GM21576 (cell line): ENCODE data around the gene DNAJC5.
"Not testable (repeated sequence)": the region's sequence is repeated elsewhere in the genome, so short reads cannot be mapped to it uniquely, and the experiment has no call there.

Experiments used
- ATAC-seq: cut with Tn5 transposase; IDR thresholded peaks from one replicate; pipeline ENCODE4 v1.9.1; 2021; ENCODE audit warnings: mild to moderate bottlenecking, moderate library complexity; ENCODE audit not compliant: unreplicated experiment

DNAJC5 gene

DNA sequence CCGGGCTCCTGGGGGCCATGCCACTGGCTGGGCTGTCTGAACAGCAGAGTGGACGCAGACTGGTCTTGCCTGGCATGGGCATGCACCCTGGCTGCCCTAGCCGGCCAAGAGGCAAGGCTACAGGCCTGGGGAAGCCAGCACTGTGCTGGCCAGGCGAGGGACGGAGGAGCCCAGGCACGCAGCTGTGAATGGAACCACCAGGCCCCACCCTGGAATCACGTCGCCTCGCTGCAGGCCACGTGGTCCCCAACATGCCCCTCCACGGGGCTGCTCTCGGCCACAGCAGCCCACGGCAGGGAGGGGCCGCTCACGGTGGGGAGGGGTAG lies 57.2 kb downstream of the DNAJC5 start:
- no peak for ATAC-seq

DNA sequence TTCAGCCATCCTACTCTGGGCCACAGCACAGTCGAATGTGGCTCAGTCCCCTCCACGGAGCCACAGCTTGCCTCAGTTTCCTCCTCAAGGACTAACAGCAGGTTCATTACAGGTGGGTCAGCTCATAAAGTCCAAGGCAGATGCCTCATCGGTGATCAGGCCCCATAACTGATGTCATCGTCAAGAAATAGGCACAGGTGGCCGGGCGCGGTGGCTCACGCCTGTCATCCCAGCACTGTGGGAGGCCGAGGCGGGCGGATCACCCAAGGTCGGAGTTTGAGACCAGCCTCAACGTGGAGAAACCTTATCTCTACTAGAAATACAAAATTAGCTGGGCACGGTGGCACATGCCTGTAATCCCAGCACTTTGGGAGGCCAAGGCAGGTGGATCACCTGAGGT lies 57.8 kb downstream of the DNAJC5 start:
- ATAC-seq = no peak

DNA sequence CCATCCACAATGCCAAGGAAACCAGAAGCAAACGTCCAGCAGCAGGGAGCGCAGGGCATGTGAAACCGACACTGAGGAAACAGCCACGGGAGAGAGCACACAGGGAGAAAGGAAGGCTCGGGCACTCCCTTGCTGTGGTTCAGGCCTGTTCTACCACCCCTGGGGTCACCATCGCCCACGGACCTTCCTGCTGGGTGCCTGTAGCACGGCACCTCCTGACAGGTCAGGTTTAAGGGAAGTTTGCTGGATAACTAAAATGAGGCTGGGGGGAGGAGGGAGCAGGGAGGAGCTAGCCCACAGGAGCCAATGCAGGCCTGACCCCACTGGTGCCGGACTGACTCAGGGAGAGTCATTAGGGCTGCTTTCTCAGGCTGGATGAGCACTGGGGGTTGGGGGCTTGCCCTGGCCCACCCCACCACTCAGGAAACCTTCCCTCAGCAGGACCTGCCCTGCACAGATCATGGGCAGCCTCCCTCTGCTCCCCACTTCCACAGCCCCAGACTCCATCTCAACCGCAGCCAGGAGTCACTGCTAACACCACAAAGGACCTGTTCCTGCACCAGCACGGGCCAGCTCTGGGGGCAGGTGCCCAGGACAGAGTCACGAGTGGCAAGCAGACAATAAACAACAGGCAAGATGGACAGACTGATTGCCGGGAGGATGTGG lies 59.0 kb downstream of the DNAJC5 start:
- ATAC-seq = no peak

DNA sequence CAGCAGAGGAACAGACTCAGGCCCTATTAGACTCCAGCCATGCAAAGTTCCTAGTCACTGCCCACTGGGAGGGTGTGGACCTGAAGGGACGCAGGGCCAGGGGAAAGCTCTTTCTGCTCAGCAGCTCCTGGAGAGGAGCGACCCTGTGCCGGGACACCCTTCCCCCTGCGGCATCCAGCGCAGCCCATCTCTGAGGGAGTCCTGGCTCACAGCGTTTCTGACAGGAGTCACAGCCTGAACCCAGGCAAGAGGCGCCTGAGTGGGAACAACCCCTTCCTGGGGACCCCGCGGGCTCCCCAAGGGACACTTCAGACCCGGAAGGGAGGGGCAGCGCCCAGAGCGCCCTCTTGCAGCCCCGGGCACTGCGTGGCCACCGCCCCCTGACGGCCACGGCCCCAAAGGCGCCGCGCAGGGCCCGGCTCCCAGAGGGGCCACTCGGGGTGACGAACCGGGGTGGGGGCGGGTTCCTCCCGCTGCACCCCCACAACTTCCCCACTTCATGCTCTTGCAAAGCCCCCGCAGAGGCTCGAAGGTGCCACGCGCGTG lies 60.4 kb downstream of the DNAJC5 start:
- no peak for ATAC-seq

DNA sequence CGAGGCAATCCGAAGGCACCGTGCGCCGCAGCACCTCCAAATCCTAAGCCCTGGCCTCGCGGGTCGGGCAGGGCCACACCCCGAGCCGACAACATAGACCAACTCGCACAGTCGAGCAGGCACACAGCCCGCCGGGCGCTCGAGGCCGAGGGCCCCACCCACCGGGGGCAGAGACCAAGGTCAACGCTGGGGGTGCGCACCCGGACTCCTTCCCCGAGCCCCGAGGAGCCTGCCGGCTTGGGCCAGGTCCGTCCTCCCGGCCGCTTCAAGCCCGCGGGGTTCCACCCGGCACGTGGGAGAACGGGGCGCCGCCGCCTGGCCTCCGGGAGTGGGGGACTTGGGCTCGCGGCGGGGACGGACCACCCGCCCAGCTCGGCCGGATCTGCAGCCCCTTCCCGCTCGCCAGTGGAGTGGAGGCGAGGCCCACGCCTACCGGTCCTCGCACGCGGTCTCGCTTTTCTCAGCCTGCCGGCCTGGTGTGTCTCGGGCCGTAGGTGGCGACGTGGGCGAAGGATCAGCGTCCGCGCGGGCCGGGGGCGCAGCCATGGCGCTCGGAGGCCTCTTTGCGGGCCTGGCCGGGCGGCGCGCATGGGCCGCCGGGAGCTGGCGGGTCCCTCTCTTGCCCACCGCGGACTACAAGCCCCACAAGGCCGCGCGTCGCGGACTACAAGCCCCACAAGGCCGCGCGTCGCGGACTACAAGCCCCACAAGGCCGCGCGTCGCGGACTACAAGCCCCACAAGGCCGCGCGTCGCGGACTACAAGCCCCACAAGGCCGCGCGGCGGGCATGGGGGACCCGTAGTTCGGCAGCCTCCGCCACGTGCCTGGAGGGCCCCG lies 61.1 kb downstream of the DNAJC5 start, which contains the start of gene UCKL1:
Gene UCKL1, minus strand, starts transcription at position 590 of the 837 bp plus-strand sequence. Its CDS starts 44 bp downstream, at position 546.
- ATAC-seq = peak; percentile 51

DNA sequence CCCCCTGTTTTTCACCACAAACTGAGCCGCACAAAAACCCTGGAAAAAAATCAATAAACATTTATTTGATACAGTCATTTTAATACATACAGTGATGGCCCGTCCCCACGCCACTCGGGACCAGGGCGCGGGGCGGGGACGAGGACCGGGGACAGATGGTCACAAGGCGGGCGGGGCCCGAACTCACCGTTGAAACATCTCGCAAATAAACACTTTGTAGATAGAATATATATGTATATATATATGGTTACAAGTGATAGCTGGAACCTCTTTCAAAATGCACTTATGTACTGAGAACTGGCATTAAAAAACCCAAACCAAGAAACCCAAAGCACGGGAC lies 61.7 kb downstream of the DNAJC5 start:
- peak; percentile 2 for ATAC-seq

DNA sequence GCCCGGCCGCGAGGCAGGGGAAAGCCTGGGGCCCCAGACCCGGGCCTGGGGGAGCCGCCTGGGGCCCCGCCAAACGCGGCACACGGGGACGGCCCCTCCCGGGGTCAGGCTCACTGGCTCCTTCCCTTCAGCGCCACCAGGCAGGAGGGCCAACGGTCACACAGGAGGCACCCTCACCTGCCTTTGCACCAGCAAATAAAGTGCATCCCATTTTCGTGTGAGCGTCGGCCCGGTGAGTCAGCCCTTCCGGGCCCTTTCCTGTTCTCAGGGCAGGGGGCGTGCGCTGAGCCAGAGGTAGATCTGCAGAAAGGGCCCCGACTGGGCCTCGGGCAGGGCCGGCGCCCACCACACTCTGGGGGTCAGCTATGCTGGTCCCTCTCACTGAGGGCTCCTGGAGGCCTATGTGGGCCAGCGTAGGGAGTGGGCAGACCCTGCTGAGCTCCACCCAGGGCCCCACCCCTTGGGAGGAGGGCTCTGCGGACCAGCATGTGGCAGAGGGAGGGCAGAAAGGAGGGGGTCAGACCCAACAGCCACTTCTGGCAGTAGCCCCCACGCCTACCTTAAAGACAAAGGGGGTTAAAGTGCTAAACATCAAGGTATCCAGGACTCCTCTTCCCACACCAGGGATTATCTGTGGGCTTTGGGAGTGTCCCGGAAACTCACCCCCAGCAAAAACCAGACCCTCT lies 62.2 kb downstream of the DNAJC5 start:
- no peak for ATAC-seq

DNA sequence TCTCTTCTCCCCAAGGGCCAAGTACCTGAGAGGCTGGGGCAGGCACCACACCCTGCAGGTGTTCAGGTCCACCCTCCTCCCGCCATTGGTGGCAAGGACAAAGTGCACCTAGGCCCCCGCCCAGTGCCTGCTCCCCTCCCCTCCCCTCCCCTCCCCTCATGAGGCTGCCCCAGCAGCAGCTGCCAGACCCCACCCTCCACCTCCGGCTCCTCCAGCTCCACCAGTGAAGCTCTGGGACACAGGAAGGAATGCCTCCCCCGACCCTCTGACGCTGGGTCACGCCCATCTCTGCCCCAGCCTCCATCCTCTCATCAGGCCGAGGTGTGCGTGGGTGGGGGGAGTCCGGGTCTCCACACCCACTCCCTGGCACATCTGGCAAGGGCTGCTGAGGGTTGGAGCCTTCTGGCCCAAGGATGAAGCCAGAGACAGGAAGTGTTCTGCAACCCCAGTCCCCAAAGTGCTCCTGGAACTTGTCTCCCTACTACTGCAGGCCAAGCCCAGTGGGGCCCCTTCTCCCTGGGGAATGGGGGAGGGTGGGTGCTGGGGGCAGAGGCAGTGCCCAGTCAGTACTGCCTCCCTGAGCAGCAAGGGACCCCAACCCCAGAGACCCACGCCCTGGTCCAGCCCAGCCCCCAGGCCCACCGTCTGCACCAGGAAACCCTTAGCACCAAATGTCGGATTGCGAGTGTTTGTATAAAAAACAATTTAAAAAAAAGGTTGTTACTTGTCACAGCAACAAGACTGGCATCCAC lies 62.9 kb downstream of the DNAJC5 start:
- no peak for ATAC-seq

DNA sequence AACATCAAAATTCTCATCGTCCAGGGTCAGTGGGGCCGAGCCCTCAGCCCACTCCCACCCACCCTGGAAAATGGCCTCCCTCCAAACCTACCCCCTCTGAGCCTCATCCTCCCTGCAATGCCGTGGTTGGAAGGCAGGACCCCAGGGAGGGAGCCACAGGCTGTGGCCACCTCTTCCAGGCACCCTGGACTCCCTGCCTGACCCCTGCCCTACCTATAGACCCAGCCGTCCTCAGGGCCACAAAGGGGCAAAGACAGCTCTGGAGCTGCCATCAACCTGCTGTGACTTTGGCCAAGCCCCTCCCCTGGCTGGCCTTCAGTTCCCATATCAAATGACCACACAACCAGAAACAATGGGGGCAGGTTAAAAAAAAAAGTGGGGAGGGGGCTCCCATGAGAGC lies 63.5 kb downstream of the DNAJC5 start:
- no peak for ATAC-seq

DNA sequence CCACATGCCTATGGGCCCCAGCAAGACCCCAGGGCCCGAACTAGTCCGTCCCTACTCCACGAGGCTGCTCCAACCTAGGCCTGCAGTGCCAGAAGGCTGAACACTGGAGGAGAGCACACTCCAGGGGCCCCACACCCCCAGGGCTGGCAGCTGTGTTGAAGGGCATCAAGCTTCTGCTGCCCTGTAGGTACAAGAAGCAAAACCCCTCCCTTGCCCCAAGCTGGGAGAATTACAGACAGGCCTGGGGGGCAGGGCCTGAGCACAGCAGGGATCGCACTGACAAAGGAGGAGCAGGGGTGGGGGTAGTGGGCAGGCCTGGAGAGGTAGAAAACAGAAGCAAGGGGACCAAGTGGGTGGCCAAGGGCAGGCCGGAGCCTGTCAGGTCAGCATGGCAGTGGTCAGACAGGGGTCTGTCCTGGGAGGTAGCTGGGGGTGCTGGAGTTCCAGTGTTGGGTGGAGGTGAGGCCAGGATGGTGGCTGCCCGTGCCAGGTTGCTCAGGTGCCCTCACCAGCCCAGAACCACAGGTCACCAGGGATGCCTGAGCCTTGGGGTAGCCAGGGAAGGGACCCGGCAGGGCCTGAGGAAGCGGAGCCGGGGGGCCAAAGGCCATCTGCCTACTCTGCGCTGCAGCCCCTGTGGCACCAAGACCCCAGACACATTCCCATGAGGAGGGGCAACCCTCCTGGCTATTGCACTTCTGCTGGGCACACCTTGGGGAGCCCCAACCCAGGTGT lies 64.2 kb downstream of the DNAJC5 start:
- no peak for ATAC-seq

DNA sequence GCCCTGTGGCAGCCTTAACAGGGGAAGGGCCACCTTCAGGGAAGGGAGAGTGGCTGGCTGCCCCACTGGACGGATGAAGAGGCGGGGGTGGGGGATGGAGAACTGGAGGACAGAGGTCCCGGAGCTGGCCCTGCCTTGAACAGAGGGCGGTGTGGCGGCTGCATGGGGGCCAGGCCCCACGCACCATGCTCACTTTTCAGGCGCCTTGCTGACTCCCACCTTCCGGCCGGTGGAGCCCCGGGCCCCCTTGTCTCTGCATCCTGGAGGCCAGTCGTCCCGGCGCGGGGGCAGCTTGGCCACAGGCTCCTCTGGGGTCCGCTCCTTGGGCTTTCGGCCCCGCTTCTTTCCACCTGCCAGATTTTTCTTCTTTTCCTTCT lies 64.8 kb downstream of the DNAJC5 start:
- no peak for ATAC-seq

DNA sequence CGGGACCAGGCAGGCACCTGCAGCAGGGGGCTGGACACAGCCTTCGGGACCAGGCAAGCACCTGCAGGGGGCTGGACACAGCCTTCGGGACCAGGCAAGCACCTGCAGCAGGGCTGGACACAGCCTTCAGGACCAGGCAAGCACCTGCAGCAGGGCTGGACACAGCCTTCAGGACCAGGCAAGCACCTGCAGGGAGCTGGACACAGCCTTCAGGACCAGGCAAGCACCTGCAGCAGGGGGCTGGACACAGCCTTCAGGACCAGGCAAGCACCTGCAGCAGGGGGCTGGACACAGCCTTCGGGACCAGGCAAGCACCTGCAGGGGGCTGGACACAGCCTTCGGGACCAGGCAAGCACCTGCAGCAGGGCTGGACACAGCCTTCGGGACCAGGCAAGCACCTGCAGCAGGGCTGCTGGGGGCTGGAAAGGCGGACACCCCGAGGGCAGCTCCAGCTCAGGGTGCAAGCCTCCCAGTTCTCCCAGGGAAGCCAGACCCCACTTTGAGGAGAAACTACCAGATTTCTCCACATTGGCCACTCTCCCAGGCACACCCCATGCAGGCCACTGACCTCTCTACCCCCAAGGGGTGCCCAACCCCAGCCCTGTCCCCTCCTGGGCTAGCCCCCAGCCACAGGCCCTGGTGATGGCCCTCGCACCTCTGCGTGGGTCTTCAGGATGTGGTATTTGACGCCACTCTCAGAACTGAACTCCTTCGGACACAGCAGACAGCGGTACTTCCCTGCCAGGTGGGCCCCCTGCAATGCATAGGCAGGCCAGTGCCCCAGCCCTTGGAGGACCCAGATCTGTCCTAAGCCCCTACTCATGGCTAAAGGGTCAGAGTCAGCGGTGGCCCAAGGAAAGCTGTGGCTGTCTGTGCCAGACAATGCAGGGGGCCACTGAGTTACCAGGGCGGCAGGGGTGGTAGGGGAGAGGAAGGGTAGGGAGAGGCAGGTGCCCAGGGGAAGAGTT lies 66.0 kb downstream of the DNAJC5 start:
- ATAC-seq = not testable (repeated sequence)

DNA sequence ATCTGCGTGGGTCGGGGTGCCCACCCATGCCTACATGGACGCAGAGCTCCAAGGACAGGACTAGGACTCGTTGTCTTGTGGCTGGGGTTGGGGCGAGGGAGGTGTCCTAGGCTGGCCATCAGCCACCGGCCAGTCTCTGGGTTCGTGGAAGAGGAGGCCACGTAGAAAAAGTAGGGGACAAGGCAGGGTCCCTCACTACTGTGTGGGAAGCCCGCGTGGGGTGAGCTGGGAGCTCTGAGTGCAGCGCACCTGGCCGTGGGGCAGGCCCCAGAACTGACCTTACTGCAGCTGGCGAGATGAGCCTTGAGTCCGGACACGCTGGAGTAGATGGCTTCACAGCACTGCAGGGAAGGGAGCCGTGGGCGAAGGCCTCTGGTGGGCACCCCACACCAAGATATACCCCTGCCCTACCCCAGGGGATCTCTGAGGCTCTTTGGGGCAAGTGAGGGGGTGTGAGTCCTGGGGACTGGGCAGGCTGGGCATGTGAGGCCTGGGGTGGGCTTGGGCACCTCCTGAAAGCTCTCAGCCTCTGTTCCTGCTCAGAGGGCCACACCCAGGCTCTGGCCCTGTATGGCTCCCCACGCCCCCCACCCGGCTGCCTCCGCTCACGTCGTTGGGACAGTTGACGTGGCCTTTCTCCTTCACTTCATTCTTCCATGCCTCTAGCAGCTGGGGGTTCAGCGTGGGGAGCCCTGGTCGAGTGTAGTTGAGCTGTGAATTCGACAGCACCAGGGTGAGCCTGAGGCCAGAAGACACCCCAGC lies 66.9 kb downstream of the DNAJC5 start:
- ATAC-seq = no peak

DNA sequence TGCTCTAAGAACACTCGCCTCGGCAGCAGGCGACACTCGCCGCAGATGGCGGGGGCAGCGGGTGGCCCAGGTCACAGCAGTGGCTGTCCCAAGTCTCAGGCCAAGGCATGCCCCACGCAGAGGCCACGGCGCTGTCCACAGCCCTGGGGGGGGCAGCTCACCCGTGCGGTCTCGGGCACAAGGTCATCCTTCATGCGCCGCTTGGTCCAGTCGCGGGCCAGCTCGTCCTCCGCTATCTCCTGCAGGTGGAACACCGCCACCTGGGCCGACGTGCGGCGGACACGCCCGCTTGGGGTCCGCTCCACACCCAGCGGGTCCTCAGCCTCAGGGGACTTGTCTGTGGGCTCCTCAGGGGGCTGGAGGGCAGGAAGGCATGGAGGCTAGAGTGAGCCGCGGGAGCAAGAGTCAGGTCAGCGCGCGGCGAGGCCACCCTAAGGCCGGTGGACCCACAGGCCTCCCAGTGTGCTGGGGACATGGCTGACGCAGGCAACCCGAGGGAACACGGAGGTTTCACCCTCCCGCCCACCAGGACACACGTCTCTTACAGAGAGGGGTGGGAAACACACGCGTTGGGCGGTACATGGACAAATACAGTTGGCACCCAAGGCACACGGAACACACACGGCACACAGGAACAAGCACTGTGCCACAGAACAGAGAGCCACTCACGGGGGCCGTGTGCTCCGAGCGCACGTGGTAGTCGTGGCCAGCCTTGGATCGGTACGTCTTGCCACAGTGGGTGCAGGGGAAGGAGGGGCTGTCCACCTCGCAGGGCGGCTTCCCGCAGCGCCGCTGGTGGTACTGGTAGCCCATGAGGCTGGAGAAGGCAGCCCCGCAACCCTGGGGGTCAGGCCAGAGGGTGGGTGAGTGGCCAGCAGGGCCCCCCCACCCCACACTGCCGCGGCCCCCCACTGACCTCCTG lies 67.8 kb downstream of the DNAJC5 start:
- no peak for ATAC-seq

DNA sequence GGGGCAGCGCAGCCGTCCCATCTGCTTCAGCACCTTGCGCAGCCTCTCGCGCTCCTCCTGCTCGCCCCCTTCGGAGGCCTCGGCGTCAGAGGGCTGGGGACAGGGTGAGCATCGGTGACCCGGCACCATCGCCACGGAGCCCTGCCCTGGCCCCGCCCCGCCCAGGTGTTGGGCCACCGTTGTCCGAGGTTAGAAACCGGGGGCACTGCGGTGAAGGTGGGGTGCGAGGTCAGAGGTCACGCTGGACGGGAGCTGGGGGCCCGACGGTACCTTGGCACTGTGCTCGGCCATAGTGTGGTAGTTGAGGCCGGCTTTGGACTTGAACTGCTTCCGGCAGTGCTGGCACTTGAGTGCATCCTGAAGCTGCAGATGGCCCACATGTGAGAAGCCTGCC lies 68.4 kb downstream of the DNAJC5 start:
- ATAC-seq = no peak

DNA sequence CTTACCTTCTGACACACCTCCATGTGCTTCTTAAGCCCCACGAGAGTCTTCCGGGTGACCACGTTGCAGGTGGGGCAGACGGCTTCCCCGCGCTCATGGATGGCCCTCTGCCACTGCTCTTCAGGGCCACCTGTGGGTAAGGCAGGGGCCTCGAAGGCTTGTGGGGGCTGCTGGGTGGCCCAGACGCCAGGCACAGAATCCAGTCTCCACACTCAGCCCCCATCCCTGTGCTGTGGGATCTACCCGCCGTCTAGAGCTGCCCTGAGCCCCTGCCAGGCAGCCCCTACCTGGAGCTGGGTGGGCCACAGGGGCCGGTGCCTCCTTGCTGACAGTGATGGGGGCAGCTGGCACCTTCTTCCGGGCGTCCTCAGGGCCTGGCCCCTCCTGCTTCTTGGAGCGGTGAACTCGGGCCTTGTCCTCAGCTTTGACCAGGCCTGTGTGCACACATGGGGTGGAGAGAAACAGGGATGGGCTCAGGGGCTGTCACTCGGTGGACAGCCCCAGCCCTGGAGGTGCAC lies 68.9 kb downstream of the DNAJC5 start:
- no peak for ATAC-seq

DNA sequence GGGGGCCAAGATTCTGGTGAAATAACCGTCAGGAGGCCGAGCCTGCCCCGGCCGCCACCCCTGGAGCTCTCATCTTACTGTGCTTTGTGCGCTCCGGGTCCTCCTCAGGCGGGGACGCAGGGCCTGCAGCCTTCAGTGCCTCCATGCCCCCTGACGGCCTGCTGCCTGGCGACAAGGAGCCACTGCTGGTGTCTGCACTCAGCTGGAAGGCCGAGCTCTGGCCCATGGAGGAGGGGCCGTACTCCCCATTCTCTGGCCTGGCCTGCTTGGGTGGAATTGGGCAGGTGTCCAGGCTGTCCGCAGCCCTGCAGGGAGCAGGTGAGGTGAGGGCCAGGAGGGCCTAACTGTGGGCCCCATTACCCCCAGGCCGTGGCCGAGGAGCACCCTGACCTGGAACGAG lies 69.5 kb downstream of the DNAJC5 start:
- ATAC-seq = no peak
